Measurements from ENCODE around the gene TMEM198.

TMEM198 gene

DNA sequence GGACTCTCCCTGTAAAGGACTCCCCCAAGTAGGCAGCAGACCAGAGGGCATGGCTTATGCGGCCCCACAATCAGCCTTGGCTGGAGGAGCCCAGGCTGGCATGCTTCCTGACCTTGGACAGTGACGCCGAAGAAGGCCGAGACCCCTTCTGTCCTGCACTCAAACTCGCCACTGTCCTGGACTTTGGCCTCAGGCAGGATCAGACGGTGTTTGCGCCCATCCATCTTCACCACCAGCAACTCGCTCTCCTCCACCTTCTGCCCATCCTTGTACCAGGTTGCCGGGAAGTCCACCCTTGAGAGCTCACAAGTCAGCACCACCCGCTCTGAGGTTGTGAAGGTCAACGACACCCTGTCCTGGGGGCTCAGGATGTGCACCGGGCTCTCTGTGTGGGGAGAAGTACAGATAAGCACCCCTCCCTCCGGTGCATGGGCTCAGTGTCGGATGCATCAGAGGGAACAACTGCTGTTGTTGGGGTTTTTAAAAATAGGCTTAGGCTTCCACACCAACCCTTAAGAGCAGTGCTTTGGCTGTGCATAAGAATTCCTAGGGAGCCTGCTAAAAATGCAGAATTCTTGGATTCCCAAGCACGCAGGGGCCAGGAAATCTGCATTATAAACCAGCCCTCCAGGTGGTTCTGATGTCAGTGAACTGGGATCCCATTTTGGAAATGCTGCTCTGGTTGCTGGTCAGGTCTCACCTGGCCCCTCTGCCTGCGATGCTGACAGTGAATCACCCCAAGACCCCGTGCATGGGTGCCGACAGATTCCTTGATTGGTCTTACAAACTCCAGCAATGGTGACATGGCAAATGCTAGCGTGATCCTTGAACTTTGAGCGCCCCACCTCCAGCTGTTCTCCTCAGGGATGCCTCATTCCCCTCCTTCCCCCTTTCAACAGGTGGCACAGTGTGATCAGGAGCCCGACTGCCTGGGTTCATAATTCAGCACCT, 21.6 kb downstream of the TMEM198 start:
- DNase-seq (ENCODE audit: insufficient read length, low spot score) (no peak), FAIRE-seq (no peak)
- TF ChIP-seq POU2F2 (IDR thresholded peaks at IDR 0.05; ENCODE audit: low read depth, low read length) (no peak), PAX5 (IDR thresholded peaks at IDR 0.05; ENCODE audit: insufficient read depth, low read length, severe bottlenecking) (no peak), TAF1 (IDR thresholded peaks at IDR 0.05; ENCODE audit: low read depth, low read length) (no peak), POLR2A (IDR thresholded peaks at IDR 0.05; ENCODE audit: low read depth, low read length) (no peak), POLR2AphosphoS5 (IDR thresholded peaks at IDR 0.05; ENCODE audit: low read depth, low read length) (no peak), SPI1 (IDR thresholded peaks at IDR 0.05; ENCODE audit: low read depth, low read length) (no peak)

- FAIRE-seq (no peak), DNase-seq (ENCODE audit: insufficient read length, low spot score) (no peak)
- no peak for TF ChIP-seq POU2F2 (IDR thresholded peaks at IDR 0.05; ENCODE audit: low read depth, low read length)
- no peak for TF ChIP-seq SPI1 (IDR thresholded peaks at IDR 0.05; ENCODE audit: low read depth, low read length)
- no peak for TF ChIP-seq PAX5 (IDR thresholded peaks at IDR 0.05; ENCODE audit: insufficient read depth, low read length, severe bottlenecking)
- no peak for TF ChIP-seq TAF1 (IDR thresholded peaks at IDR 0.05; ENCODE audit: low read depth, low read length)
- no peak for TF ChIP-seq POLR2A (IDR thresholded peaks at IDR 0.05; ENCODE audit: low read depth, low read length)
- no peak for TF ChIP-seq POLR2AphosphoS5 (IDR thresholded peaks at IDR 0.05; ENCODE audit: low read depth, low read length)
These were observed 22.8 kb downstream of the TMEM198 start for GRCh38 chr2:219566640-219567039.

DNA sequence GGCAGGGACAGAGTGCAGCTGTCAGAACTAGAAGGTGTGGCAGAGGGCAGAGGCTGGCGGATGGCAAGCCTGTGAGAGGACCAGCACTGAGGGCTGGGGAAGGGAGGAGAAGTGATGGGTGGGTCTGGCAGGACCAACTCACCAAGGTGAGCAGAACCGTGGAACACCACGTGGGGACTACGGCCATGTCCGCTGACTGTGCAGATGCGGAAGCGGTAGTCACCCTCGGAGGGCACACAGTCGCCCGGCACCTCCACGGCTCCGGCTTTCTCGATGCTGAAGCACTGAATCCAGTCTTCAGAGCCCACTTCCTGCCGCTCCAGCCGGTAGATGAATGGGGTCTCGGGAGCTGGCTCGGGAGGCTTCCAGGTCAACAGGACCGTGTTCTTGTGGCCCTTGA, 23.3 kb downstream of the TMEM198 start:
- TF ChIP-seq POU2F2 (IDR thresholded peaks at IDR 0.05; ENCODE audit: low read depth, low read length), result no peak
- no peak for TF ChIP-seq TAF1 (IDR thresholded peaks at IDR 0.05; ENCODE audit: low read depth, low read length)
- no peak for TF ChIP-seq SPI1 (IDR thresholded peaks at IDR 0.05; ENCODE audit: low read depth, low read length)
- TF ChIP-seq POLR2A (IDR thresholded peaks at IDR 0.05; ENCODE audit: low read depth, low read length), result no peak
- no peak for TF ChIP-seq POLR2AphosphoS5 (IDR thresholded peaks at IDR 0.05; ENCODE audit: low read depth, low read length)
- TF ChIP-seq PAX5 (IDR thresholded peaks at IDR 0.05; ENCODE audit: insufficient read depth, low read length, severe bottlenecking), result no peak
- no peak for FAIRE-seq
- DNase-seq (ENCODE audit: insufficient read length, low spot score), result no peak

DNA sequence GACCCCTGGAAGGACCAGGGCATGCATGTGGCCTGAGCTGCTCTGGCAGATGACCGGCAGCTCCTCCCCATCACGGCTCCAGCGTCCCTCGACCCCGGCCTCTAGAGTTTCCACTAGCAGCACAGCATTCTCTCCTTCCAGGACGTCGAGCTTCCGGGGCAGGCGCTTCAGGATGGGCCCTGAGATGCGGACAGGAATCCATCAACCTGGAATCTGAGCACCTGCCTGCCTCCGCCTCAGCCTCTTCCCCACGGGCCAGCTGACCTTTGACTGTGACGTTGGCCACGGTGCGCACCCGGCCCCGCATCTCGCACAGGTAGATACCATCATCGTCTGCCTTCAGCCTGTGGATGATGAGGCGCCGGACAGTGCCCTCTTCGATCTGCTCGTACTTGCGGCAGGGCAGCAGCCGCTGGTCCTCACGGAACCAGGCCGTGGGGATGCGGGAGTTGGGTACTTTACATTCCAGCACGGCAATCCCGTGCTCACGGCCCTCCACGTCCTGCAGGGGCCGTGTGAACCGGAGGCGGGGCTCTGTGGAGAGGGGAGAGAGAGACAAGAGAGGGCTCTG, 24.0 kb downstream of the TMEM198 start:
- DNase-seq (ENCODE audit: insufficient read length, low spot score) (no peak), FAIRE-seq (no peak)
- TF ChIP-seq POLR2A (IDR thresholded peaks at IDR 0.05; ENCODE audit: low read depth, low read length), result no peak
- TF ChIP-seq POU2F2 (IDR thresholded peaks at IDR 0.05; ENCODE audit: low read depth, low read length), result no peak
- TF ChIP-seq POLR2AphosphoS5 (IDR thresholded peaks at IDR 0.05; ENCODE audit: low read depth, low read length), result no peak
- no peak for TF ChIP-seq SPI1 (IDR thresholded peaks at IDR 0.05; ENCODE audit: low read depth, low read length)
- no peak for TF ChIP-seq TAF1 (IDR thresholded peaks at IDR 0.05; ENCODE audit: low read depth, low read length)
- TF ChIP-seq PAX5 (IDR thresholded peaks at IDR 0.05; ENCODE audit: insufficient read depth, low read length, severe bottlenecking), result no peak

DNA sequence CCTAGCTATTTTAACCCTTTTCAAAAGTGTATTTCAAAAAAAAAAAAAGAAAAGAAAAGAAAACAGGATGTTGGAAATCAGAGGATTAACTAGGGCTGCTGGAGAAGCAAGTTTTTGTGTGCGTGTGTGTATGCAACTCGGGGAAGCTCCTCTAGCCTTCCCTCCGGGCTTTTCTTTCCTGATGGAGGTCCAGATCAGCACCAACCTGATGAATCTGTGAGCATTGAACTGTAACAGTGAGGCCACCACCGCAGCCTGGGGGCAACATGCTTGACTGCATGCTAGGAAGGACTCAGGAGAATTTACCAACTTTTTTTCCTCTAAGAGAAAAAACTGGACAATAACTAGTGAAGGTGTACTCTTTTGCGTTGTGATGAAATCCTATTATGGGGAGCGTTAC, 25.2 kb downstream of the TMEM198 start:
- FAIRE-seq, result no peak
- DNase-seq (ENCODE audit: insufficient read length, low spot score), result no peak
- no peak for TF ChIP-seq POLR2AphosphoS5 (IDR thresholded peaks at IDR 0.05; ENCODE audit: low read depth, low read length)
- no peak for TF ChIP-seq TAF1 (IDR thresholded peaks at IDR 0.05; ENCODE audit: low read depth, low read length)
- TF ChIP-seq POLR2A (IDR thresholded peaks at IDR 0.05; ENCODE audit: low read depth, low read length), result no peak
- TF ChIP-seq PAX5 (IDR thresholded peaks at IDR 0.05; ENCODE audit: insufficient read depth, low read length, severe bottlenecking), result no peak
- no peak for TF ChIP-seq POU2F2 (IDR thresholded peaks at IDR 0.05; ENCODE audit: low read depth, low read length)
- TF ChIP-seq SPI1 (IDR thresholded peaks at IDR 0.05; ENCODE audit: low read depth, low read length), result no peak

DNA sequence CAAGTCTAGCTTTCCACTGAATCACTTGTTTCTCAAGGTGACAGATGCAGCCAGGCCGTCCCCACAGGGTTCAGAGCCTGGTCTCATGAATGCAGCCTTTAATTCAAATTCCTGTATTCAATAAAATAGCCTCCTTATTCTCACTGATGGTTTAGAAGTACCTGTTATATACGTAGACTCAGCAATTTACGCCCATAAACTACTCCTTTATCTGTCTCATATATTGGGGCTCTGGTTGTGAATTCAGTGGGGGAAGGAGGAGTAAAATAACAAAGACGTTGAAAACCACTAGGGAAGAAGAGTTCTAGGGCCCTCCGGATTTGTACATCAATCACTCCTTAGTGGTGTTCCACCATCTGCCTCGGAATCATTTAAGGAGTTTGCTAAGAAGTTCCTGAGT, 25.8 kb downstream of the TMEM198 start:
- FAIRE-seq, result no peak
- DNase-seq (ENCODE audit: insufficient read length, low spot score), result no peak
- TF ChIP-seq SPI1 (IDR thresholded peaks at IDR 0.05; ENCODE audit: low read depth, low read length) (no peak), POLR2A (IDR thresholded peaks at IDR 0.05; ENCODE audit: low read depth, low read length) (no peak), POLR2AphosphoS5 (IDR thresholded peaks at IDR 0.05; ENCODE audit: low read depth, low read length) (no peak), PAX5 (IDR thresholded peaks at IDR 0.05; ENCODE audit: insufficient read depth, low read length, severe bottlenecking) (no peak), POU2F2 (IDR thresholded peaks at IDR 0.05; ENCODE audit: low read depth, low read length) (no peak), TAF1 (IDR thresholded peaks at IDR 0.05; ENCODE audit: low read depth, low read length) (no peak)

DNA sequence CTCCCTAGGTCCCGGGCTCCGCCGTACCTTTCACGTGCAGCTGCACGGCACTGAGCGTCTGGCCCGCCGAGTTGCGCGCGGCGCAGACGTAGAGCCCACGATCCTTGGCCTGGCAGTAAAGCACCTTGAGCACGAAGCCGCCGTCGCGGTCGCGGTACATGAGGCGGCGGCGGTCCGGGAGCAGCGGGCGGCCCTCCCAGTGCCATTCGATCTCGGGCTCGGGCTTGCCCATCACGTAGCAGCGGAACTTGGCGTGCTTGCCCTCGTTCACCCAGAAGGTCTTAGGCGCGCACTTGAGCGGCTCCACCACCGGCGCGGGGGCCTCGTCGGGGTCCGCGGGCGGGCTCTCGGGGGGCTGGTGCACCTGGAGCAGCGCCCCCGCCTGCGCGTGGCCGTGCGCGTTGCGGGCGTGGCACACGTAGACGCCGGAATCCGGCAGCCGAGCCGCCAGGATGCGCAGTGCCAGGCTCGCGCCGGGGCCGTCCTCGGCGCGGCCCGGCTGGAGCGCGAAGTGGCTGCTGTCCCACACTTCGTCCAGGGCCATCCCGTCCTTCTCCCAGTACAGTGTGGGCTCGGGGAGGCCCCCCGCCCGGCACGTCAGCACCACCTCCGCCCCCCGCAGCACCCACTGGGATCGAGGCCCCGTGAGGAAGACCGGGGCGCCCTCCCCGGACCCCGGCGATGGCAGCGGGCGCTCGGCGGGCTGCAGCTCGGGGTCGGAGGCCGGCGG, 26.5 kb downstream of the TMEM198 start:
- FAIRE-seq (no peak), DNase-seq (ENCODE audit: insufficient read length, low spot score) (no peak)

DNA sequence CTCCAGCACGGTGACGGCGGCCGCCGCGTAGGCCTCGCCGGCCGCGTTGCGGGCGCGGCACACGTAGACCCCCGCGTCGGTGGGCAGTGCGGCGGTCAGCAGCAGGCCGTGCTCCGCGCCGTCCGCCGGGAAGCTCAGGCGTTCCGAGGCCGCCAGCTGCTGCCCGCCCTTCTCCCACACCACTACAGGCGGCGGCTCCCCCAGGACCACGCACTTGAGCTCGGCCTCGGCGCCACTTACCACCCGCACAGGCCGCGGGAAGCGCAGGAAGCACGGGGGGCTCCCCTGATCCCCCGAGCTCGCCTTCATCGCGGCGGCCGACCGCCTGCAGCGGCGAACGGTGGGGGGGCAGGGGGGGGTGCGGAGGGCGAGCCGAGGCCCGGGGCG, 27.1 kb downstream of the TMEM198 start:
- DNase-seq (ENCODE audit: insufficient read length, low spot score), result no peak
- FAIRE-seq, result no peak
- TF ChIP-seq PAX5 (IDR thresholded peaks at IDR 0.05; ENCODE audit: insufficient read depth, low read length, severe bottlenecking), result no peak
- no peak for TF ChIP-seq TAF1 (IDR thresholded peaks at IDR 0.05; ENCODE audit: low read depth, low read length)
- no peak for TF ChIP-seq POLR2A (IDR thresholded peaks at IDR 0.05; ENCODE audit: low read depth, low read length)

More for the DNA sequence above, 26.5 kb downstream of the TMEM198 start:
- TF ChIP-seq POLR2AphosphoS5 (IDR thresholded peaks at IDR 0.05; ENCODE audit: low read depth, low read length) (no peak), POU2F2 (IDR thresholded peaks at IDR 0.05; ENCODE audit: low read depth, low read length) (no peak), TAF1 (IDR thresholded peaks at IDR 0.05; ENCODE audit: low read depth, low read length) (no peak), PAX5 (IDR thresholded peaks at IDR 0.05; ENCODE audit: insufficient read depth, low read length, severe bottlenecking) (no peak), POLR2A (IDR thresholded peaks at IDR 0.05; ENCODE audit: low read depth, low read length) (no peak), SPI1 (IDR thresholded peaks at IDR 0.05; ENCODE audit: low read depth, low read length) (no peak)

All from GM12891 (cell line).